Hematopoietic multipotent progenitor cell treated with erythropoietin and hydrocortisone succinate and interleukin-3 and kit ligand, for 6 days (in vitro differentiated cells): ENCODE measurements around the gene CDK13.

ENCODE experiments used
- DNase-seq: peaks from one replicate; pipeline ENCODE4 v3.0.0-alpha.2; 2015

The CDK13 gene

DNA sequence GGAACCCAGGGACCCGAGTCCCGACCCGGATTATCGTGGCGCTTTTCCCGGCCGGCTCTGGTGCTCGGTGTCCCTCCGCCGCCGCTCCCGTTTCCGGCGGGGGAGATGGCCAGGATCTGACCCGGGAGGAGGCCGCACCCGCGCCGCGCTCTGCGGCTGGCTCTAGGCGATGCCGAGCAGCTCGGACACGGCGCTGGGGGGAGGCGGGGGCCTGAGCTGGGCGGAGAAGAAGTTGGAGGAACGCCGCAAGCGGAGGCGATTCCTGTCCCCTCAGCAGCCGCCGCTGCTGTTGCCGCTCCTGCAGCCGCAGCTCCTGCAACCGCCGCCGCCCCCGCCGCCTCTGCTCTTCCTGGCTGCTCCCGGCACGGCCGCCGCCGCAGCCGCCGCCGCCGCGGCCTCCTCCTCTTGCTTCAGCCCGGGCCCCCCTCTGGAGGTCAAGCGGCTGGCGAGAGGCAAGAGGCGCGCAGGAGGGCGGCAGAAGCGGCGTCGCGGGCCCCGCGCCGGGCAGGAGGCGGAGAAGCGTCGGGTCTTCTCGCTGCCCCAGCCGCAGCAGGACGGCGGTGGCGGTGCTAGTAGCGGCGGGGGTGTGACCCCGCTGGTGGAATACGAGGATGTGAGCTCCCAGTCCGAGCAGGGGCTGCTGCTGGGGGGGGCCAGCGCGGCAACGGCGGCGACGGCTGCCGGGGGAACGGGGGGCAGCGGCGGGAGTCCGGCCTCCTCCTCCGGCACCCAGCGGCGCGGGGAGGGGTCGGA, 593 bp downstream of the CDK13 start:
- DNase-seq = peak; percentile 64

DNA sequence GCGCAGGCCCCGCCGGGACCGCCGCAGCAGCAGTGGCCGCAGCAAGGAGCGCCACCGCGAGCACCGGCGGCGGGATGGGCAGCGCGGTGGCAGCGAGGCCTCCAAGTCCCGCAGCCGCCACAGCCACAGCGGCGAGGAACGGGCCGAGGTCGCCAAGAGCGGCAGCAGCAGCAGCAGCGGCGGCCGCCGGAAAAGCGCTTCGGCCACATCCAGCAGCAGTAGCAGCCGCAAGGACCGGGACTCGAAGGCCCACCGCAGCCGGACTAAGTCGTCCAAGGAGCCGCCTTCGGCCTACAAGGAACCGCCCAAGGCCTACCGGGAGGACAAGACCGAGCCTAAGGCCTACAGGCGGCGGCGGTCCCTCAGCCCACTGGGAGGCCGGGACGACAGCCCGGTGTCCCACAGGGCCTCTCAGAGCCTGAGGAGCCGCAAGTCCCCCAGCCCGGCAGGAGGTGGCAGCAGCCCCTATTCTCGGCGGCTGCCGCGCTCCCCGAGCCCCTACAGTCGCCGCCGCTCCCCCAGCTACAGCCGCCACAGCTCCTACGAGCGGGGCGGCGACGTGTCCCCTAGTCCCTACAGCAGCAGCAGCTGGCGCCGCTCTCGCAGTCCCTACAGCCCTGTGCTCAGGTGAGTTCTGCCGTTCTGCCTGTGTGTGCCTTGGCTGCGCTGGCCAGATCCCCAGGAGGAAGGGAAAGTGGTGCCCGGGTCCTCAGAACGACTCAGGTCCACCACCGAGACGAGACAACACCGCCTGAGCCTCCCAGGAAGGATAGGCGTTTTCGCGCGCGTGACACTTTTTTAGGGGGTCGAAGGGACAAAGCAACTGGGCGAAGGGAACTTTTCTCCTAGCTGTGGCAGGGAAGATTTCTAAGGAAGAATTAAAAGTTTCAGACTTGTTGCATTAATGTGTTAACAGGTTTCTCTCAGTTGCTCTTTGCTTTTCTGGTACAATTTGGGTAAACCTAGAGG, 1.5 kb downstream of the CDK13 start:
- DNase-seq = peak; percentile 86

DNA sequence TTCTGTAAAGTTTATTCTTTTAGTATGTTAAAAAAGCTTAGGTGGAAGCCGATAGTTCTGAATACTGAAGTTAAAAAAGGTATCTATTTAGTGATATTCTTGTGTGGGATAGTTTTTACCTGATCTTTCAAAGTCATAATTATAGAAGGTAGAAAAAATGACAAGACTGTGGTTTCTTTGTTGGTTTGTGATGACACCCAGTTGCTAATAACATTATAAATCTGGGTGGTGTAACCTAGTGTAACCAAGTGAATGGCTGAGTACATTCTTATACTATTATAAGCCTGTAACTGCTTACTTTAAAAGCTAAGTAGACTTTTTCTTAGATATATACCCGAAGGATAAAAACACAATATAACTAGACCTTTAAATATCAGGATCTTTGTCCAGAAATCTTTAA, 2.3 kb downstream of the CDK13 start:
- DNase-seq = no peak

DNA sequence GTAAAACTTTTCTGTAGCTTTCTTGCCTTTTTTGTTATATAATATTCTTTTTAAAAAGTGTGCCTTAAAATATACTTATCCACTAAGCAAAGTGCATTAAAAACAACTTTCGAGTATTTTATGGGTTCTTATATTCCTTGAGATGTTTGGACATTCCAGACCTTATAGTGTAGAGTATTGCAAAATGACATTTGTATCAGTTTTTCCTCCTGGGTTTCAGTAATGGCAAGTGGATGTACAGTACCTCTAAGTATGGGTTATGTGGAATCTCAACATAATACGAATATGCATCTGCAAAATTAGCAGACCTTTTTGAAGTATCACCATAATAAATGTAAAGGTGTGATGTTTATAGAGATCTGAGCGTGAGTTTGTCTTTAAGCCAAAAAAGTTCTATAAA, 2.7 kb downstream of the CDK13 start:
- no peak for DNase-seq

DNA sequence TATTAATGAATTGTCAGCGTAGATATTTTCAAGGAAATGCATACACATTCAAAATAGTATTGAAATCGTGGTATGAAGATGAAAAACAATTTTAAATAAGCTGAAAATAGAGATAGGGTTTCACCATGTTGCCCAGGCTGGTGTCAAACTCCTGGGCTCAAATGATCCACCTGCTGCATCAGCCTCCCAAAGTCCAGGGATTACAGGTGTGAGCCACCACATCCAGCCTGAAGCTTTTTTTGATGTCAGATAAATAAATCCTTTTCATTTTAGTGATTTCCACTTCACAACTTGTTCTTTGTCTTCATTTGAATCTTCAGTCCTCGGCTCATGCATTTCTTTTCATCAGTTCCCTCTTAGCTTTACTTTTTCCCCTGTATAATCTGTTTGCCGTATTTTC, 4.6 kb downstream of the CDK13 start:
- no peak for DNase-seq

DNA sequence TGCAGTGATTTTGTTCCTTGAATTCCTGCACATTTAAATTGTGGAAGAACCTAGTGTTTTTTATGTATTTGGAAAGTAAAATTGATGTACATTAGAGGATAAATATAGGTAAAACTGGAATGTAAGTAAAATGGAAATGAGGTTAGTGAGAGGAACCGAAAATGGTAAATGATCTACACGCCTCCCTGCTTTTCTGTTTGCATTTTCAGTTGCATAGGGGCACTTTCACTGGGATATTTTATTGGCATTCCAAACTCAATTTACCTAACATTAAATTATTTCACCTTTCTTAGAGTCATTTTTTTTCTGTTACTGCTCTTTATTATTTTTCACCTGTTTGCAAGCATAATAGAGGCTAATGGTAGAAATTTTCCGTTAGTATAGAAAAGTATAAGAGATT, 8.0 kb downstream of the CDK13 start:
- no peak for DNase-seq

DNA sequence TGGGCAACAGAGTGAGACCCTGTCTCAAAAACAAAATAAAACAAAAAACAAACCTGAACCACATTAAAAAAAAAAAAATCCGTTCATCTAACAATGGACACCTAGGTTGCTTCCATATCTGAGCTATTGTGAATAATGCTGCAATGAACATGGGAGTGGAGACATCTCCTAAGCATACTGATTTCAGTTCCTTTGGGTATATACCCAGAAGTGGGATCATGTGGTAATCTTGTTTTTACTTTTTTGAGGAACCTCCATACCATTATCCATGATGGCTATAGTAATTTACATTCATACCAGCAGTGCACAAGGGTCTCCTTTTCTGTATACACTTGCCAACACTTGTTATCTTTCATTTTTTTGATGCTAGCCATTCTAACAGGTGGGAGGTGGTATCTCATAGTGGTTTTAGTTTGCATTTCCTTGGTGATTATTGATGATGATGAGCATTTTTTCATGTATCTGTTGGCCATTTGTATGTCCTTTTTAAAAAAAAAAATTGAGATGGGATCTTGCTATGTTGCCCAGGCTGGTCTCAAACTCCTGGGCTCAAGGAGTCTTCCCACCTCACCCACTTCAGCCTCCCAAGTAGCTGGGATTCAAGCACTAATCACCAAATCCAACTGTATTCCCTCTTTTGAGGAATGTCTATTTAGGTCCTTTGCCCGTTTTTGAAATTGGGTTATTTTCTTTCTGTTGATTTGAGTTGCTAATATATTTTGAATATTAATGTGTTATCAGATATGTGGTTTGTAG, 17.5 kb downstream of the CDK13 start:
- DNase-seq = no peak

DNA sequence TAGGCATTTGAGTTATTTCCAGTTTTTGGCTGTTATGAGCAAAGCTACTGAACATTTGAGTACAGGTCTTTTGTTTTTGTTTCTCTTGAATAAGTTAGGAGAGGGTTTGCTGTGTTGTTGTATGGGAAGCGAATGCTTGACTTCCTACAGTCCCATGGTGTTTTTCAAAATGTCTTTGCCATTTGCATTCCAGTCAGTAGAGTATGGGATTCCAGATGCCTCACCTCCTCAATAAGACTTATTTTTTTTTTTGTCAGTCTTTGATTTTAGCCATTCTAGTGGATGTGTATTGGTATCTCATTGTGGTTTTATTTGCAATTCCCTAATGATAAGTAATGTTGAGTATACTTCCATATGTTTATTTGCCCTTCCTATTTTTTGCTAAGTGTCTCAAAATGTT, 19.4 kb downstream of the CDK13 start:
- DNase-seq = no peak

DNA sequence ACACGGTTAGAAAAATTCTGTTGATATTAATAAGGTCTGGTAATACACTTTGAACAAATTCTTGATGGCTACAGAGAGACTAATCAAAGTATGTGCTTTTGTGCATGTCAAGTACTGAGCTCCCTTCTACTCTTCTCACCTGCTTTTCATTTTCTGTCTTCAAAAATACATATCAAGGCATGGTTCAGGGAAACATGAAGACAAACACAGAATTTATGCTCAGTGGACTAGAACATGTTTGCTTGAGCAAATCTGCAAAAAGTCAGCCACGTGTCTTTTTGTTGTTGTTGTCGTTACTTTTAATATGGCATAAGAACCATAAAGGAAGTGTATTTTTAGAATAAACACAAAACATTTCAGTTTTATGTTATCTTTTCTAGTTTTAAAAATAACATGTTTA, 21.9 kb downstream of the CDK13 start:
- DNase-seq = no peak

DNA sequence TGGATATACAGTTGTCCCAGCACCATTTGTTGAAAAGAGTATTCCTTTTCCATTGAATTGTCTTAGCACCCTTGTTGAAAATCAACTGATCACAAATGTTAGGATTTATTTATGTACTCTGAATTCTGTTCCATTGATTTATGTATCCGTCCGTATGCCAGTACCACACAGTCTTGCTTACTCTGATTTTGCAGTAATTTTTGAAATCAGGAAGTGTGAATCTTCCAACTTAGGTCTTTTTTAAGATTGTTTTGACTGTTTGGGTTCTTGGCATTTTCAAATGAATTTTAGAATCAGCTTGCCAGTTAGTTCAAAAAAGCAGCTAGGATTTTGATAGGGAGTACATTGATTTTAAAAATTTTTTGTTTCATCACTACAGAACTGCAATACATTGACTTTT, 23.7 kb downstream of the CDK13 start:
- DNase-seq = no peak

DNA sequence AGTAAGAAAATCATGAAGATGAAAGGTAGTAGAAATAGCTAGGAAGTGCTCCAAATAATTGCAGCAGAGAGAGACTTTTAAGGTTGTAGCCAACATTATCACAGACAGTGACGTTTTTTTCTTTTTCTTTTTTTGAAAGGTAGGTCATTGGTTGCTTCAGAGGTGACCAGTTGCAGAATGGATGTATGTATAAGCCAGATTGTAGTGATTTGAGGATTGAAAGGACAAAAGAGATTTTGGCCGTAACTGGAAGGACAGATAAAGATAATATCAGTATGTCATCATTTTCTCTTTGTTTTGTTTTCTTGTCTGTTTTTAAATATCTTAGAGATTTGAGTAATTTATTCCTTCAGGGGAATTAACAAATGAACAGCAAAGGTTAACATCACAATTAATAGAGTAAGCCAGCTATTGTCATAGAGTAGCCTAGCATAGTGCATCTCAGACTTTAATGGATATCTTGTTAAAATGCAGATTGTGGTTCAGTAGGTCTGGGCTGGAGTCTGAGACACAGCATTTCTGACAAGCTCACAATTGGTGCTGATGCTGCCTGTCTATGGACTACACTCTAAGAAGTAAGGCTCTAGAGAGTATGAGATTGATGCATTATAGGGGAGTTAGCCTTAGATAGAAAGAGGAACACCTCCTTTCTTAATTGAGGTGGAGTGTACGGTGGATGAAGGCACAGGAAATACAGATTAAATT, 28.3 kb downstream of the CDK13 start:
- no peak for DNase-seq

DNA sequence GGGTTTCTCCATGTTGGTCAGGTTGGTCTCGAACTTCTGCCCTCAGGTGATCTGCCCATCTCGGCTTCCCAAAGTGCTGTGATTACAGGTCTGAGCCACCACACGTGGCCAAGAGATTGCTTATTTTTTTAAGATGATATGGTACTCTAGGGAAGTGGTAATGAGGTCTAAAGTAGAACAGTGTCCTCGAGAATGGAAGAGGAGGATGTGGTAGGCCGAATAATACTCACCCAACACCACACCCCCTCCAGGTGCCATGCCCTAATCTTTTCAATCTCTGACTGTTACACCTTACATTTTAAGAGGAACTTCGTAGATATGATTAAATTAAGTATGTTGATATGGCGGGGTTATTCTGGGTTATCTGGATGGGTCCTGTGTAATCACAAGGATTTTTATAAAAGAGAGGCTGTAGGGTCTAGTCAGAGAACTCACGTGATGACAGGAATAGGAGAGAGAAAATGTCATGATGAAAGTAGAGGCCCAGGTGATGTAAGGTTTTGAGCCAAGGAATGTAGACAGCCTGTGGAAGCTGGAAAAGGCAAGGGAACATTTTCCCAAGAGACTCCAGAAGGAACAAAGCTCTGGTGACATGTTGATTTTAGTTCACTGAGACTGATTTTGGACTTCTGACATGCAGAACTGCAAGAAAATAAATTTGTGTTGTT, 29.5 kb downstream of the CDK13 start:
- no peak for DNase-seq

DNA sequence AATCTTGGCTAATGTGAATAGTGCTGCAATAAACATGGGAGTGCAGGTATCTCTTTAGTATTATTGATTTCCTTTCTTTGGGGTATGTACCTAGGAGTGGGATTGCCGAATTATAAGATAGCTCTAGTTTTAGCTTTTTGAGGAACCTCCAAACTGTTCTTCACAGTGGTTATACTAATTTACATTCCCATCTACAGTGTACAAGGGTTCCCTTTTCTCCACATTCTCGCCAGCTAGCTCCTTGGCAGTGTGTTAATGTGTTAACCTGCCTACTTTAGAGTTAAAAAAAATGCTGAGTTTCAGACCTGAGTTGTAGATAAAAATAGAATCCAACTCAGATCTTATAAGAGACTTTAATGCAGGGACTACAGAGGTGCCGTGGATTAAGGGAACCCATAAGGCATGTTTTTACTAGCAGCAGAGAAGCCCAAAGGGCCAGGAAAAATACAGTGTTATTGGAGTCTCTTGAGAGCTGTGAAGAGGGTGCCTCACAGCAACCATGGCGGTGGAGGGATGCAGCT, 35.4 kb downstream of the CDK13 start:
- peak; percentile 12 for DNase-seq

DNA sequence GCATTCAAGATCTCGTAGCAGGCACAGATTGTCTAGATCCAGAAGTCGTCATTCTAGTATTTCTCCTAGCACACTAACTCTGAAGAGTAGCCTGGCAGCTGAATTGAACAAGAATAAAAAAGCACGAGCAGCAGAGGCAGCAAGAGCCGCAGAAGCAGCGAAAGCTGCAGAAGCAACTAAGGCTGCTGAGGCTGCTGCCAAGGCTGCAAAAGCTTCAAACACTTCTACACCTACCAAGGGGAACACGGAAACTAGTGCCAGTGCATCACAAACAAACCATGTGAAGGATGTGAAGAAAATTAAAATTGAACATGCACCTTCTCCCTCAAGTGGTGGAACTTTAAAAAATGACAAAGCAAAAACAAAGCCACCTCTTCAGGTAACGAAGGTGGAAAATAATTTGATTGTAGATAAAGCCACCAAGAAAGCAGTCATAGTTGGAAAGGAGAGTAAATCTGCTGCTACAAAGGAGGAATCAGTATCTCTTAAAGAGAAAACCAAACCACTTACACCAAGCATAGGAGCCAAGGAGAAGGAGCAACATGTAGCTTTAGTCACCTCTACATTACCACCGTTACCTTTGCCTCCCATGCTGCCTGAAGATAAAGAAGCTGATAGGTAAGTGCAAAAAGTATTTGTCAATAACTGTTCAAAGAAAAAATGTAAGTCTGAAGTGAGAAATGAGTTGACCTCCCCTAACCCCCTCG, 37.7 kb downstream of the CDK13 start:
- no peak for DNase-seq

DNA sequence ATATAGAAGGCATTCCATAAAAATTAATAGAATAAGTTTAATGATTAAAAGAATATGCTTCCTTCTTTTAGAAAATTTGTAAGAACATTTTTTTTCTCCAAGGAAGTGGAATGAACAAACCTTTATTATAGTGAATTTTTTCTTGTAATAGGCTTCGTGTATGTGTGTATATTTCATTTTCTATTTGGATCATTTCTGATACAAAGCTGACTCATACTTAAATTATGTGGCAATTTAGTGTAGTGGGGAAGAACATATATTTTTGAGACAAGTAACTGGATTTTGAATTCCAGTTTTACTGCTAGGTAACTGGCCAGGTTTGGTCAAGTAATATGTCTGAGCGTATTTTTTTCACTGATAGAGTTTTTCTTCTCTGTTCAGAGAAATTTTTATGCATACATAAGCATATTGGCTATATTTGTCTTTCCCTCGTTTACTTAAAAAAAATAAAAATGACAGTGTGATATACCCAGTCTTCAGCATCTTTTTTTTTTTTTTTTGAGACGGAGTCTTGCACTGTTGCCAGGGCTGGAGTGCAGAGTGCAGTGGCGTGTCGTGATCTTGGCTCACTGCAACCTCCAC, 50.8 kb downstream of the CDK13 start:
- no peak for DNase-seq

DNA sequence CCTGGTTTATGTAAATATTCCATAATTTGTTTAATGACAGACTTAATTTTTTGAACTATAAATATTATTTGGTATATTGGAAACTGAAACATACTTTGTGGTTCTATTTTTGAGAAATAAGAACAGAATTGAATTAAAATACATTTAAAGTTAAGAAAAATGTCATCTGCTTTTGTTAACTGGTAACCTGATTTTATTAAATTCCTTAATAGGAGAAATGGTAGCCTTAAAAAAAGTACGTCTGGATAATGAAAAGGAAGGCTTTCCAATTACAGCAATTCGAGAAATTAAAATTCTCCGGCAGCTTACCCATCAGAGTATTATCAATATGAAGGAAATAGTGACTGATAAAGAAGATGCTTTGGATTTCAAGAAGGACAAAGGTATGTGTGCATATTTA, 51.6 kb downstream of the CDK13 start:
- no peak for DNase-seq

DNA sequence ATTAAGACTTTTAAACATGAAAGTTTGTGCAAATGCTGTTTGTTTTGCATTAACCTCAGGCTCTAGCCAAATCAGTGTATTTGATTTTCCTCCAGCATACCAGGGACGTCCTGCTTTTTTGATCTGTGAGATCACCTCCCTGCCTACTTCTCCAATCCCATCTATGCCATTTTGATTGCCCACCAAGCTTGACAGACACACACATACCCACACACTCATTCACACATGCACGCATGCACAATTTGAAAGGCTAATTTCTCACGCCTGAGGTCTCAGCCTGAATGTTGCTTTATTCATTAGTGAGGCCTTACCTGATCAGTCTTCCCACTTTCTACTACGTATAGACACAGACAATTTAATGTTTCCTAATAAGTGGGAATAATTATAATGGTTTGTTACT, 53.5 kb downstream of the CDK13 start:
- DNase-seq = no peak

DNA sequence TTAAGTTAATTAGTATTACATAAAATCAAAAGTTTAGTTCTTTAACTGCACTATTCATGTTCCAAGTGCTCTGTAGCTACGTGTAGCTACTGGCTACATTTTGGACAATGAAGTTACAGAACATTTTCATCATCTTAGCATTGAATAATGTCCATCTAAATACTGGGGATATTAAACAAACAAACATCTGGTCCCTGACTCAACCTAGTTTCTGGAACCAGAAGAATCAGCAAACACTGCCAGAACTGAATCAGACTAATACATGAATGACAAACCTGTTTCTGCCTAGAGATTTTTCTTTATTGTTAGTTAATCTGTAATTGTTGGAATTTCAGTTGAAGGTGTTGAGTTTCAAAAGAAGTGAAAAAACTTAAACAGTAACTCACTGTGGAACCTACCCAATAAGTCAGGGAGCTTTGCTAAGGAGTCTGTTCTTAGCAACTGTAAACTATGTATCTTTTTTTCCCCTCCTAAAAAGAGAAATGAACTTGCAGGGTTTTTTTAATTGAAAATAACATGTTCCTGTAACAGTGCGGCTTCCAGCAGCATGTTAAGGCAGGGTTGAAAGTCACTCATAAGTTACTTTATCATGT, 58.3 kb downstream of the CDK13 start:
- no peak for DNase-seq

DNA sequence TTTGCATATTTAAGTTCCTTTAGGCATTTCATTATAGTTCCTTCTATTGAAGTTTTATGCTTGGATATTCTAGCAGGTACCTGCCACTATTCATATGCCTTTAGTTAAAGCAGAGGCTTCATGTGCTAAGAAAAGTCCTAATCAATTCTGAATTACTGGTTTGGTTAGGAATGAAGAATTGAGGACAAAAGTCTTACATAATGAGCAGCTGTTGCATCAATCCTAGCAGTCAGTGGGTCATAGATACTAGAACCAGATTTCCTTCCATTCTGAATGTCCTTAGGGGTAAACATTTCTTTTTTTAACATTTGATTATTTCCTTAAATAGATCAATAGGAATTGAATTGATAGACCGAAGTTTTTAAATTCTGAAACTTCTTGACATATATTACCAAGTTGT, 59.2 kb downstream of the CDK13 start:
- no peak for DNase-seq

DNA sequence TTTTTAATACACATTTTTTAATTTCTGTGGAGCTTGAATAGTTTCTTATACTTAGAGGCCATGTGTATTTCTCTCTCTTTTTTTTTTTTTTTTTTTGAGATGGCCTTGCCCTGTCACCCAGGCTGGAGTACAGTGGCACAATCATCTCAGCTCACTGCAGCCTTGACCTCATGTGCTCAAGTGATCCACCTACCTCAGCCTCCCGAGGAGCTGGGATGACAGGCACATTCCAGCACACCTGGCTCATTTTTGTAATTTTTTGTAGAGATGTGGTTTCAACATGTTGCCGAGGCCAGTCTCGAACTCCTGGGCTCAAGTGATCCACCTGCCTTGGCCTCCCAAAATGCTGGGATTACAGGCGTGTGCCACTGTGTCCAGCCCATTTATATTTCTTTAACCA, 64.3 kb downstream of the CDK13 start:
- DNase-seq = no peak
